HG03196 (cell line): ENCODE data around the gene MYEOV.

Source experiments
- ATAC-seq: cut with Tn5 transposase; IDR thresholded peaks from one replicate; pipeline ENCODE4 v1.9.1; 2021; ENCODE audit not compliant: unreplicated experiment

The MYEOV gene

GRCh38 chr11:69293819-69294505 is at the start of gene MYEOV:
TSS of gene MYEOV (plus strand) at chr11:69294155. CDS start at chr11:69295355, 1,200 bp downstream.
- ATAC-seq = no peak

GRCh38 chr11:69244266-69244665 is 49.7 kb upstream of the MYEOV start:
- no peak for ATAC-seq

GRCh38 chr11:69245041-69245440 is 48.9 kb upstream of the MYEOV start:
- ATAC-seq = no peak

- no peak for ATAC-seq
Observed at GRCh38 chr11:69245491-69246345, 48.2 kb upstream of the MYEOV start.

- ATAC-seq = no peak
Observed at GRCh38 chr11:69249311-69250185, 44.4 kb upstream of the MYEOV start.

GRCh38 chr11:69250186-69251056 is 43.5 kb upstream of the MYEOV start:
- ATAC-seq = no peak

GRCh38 chr11:69251057-69251393 is 42.9 kb upstream of the MYEOV start:
- no peak for ATAC-seq

GRCh38 chr11:69251639-69252489 is 42.1 kb upstream of the MYEOV start:
- no peak for ATAC-seq

- no peak for ATAC-seq
Observed at GRCh38 chr11:69252490-69252837, 41.5 kb upstream of the MYEOV start.

GRCh38 chr11:69253028-69253427 is 40.9 kb upstream of the MYEOV start:
- ATAC-seq = no peak

- ATAC-seq = no peak
Observed at GRCh38 chr11:69257134-69257533, 36.8 kb upstream of the MYEOV start.

- no peak for ATAC-seq
Observed at GRCh38 chr11:69257838-69258658, 35.9 kb upstream of the MYEOV start.

- ATAC-seq = no peak
Observed at GRCh38 chr11:69259096-69259495, 34.9 kb upstream of the MYEOV start.

- no peak for ATAC-seq
Observed at GRCh38 chr11:69260622-69261021, 33.3 kb upstream of the MYEOV start.

GRCh38 chr11:69261116-69261515 is 32.8 kb upstream of the MYEOV start:
- no peak for ATAC-seq

GRCh38 chr11:69262918-69263735 is 30.8 kb upstream of the MYEOV start:
- ATAC-seq = no peak

- ATAC-seq = no peak
Observed at GRCh38 chr11:69263736-69264052, 30.3 kb upstream of the MYEOV start.

- no peak for ATAC-seq
Observed at GRCh38 chr11:69264486-69264885, 29.5 kb upstream of the MYEOV start.
